ENCODE results near the gene TMEM181. TPM values are rescaled to one million over a fixed set of nuclear protein-coding genes. Genes with fewer than 3 reads are reported as not detected.

Gene TMEM181
- total and polyA plus RNA-seq, 2 of the 13 experiments (the other 11 are each of a cell fraction or from before 2014, with no cell fraction given): 59.1 to 108 TPM

- TF ChIP-seq PRDM10 (CRISPR knock-in tag; IDR thresholded peaks at IDR 0.05; ENCODE audit: low read depth) (no peak), HNRNPUL1 (IDR thresholded peaks at IDR 0.05; ENCODE audit: low read depth, low read length) (no peak), SP5 (CRISPR knock-in tag; IDR thresholded peaks at IDR 0.05; ENCODE audit: borderline replicate concordance, low read depth) (no peak), ZNF230 (CRISPR knock-in tag; IDR thresholded peaks at IDR 0.05) (0 out of 2 replicates have a peak, but pooled peaks have one; percentile 63), ZNF274 (CRISPR knock-in tag; IDR thresholded peaks at IDR 0.05) (peak; percentile 20; the same call in 1 of the 2 replicates), NR2F6 (IDR thresholded peaks at IDR 0.05) (no peak), NR2F6 (CRISPR knock-in tag; IDR thresholded peaks at IDR 0.05) (no peak), ZNF550 (CRISPR knock-in tag; IDR thresholded peaks at IDR 0.05; ENCODE audit: borderline replicate concordance) (0 out of 2 replicates have a peak, but pooled peaks have one; percentile 67), FOXM1 (CRISPR knock-in tag; IDR thresholded peaks at IDR 0.05) (no peak), ATF3 (CRISPR knock-in tag; IDR thresholded peaks at IDR 0.05) (no peak), BRCA1 (CRISPR knock-in tag; IDR thresholded peaks at IDR 0.05) (0 out of 2 replicates have a peak, but pooled peaks have one; percentile 62), SMAD1 (CRISPR knock-in tag; IDR thresholded peaks at IDR 0.05; ENCODE audit: borderline replicate concordance, low read depth) (peak; percentile 80; the same call in 1 of the 2 replicates), ZMYM3 (CRISPR knock-in tag; IDR thresholded peaks at IDR 0.05) (no peak), JUN (CRISPR knock-in tag; IDR thresholded peaks at IDR 0.05) (no peak), ZFP91 (CRISPR knock-in tag; IDR thresholded peaks at IDR 0.05; ENCODE audit: borderline replicate concordance) (peak; percentile 24; the same call in 1 of the 2 replicates), KLF16 (CRISPR knock-in tag; IDR thresholded peaks at IDR 0.05) (peak in 1 of 2 experiments; percentile 4; a peak in 1 of 4 replicates), IKZF1 (IDR thresholded peaks at IDR 0.05) (no peak), ZNF709 (CRISPR knock-in tag; IDR thresholded peaks at IDR 0.05) (0 out of 2 replicates have a peak, but pooled peaks have one; percentile 39)
- TF ChIP-seq, protein P1, sequence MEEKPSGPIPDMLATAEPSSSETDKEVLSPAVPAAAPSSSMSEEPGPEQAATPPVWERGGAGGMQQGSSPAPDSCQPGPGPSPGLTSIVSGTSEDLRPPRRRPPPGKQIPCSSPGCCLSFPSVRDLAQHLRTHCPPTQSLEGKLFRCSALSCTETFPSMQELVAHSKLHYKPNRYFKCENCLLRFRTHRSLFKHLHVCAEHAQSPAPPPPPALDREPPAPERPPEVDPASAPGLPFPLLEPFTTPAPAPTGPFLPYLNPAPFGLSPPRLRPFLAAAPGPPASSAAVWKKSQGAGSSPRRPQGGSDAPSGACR (CRISPR knock-in tag; IDR thresholded peaks at IDR 0.05): no peak
- TF ChIP-seq, protein P2, sequence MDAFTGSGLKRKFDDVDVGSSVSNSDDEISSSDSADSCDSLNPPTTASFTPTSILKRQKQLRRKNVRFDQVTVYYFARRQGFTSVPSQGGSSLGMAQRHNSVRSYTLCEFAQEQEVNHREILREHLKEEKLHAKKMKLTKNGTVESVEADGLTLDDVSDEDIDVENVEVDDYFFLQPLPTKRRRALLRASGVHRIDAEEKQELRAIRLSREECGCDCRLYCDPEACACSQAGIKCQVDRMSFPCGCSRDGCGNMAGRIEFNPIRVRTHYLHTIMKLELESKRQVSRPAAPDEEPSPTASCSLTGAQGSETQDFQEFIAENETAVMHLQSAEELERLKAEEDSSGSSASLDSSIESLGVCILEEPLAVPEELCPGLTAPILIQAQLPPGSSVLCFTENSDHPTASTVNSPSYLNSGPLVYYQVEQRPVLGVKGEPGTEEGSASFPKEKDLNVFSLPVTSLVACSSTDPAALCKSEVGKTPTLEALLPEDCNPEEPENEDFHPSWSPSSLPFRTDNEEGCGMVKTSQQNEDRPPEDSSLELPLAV (CRISPR knock-in tag; conservative IDR thresholded peaks at IDR 0.05; ENCODE audit: low read depth): no peak
- TF ChIP-seq, protein P3, sequence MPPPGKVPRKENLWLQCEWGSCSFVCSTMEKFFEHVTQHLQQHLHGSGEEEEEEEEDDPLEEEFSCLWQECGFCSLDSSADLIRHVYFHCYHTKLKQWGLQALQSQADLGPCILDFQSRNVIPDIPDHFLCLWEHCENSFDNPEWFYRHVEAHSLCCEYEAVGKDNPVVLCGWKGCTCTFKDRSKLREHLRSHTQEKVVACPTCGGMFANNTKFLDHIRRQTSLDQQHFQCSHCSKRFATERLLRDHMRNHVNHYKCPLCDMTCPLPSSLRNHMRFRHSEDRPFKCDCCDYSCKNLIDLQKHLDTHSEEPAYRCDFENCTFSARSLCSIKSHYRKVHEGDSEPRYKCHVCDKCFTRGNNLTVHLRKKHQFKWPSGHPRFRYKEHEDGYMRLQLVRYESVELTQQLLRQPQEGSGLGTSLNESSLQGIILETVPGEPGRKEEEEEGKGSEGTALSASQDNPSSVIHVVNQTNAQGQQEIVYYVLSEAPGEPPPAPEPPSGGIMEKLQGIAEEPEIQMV (CRISPR knock-in tag; IDR thresholded peaks at IDR 0.05; ENCODE audit: low read depth): peak; percentile 59; the same call in 1 of the 2 replicates
These were observed 1.5 kb downstream of the TMEM181 start (continued) for GRCh38 chr6:158561321-158561884.

Measured in HepG2 (cell line).